HL-60 (cell line): Measurements from ENCODE around the gene APBB2.

ENCODE experiments used
- DNase-seq, 2 experiments: peaks; one replicate each; pipeline ENCODE4 v3.0.0-alpha.2; 2010 to 2020; ENCODE audit warnings: low read depth in 1 of 2, low spot score in 1 of 2
- H3K27ac ChIP-seq: fragments of 250-450 bp; sonication (Bioruptor Pico); replicated peaks from 2 replicates; pipeline ENCODE4 v1.5.1; 2020; ENCODE audit warnings: mild to moderate bottlenecking, moderate library complexity
- H3K27me3 ChIP-seq: fragments of 250-450 bp; sonication (Bioruptor Pico); 2 replicates; pipeline ENCODE4 v1.5.1; 2021; ENCODE audit warnings: mild to moderate bottlenecking, moderate library complexity; ENCODE audit not compliant: insufficient read depth, poor library complexity, severe bottlenecking
- H3K4me3 ChIP-seq: replicated peaks from 2 replicates; pipeline ENCODE4 v1.5.1; 2011; ENCODE audit warnings: mild to moderate bottlenecking, control low read depth, low read length; ENCODE audit not compliant: insufficient read depth
- GABPA ChIP-seq: IDR thresholded peaks from 2 replicates; pipeline ENCODE4 v1.6.1; 2012; ENCODE audit warnings: low read depth
- POLR2AphosphoS5 ChIP-seq: IDR thresholded peaks from 2 replicates; pipeline ENCODE4 v1.6.1; 2012; ENCODE audit warnings: low read depth
- SPI1 ChIP-seq: IDR thresholded peaks from 2 replicates; pipeline ENCODE4 v1.6.1; 2012; ENCODE audit warnings: low read depth, mild to moderate bottlenecking, borderline replicate concordance
- TF ChIP-seq, protein P1 (sequence below): IDR thresholded peaks from 2 replicates; pipeline ENCODE4 v1.6.1; 2012; ENCODE audit warnings: low read depth; ENCODE audit not compliant: insufficient replicate concordance
- TF ChIP-seq, protein P2 (sequence below): IDR thresholded peaks from one replicate; pipeline ENCODE4 v1.5.1; 2011; ENCODE audit warnings: low read length, control low read depth, inconsistent platforms; ENCODE audit not compliant: insufficient read depth

The APBB2 gene

DNA sequence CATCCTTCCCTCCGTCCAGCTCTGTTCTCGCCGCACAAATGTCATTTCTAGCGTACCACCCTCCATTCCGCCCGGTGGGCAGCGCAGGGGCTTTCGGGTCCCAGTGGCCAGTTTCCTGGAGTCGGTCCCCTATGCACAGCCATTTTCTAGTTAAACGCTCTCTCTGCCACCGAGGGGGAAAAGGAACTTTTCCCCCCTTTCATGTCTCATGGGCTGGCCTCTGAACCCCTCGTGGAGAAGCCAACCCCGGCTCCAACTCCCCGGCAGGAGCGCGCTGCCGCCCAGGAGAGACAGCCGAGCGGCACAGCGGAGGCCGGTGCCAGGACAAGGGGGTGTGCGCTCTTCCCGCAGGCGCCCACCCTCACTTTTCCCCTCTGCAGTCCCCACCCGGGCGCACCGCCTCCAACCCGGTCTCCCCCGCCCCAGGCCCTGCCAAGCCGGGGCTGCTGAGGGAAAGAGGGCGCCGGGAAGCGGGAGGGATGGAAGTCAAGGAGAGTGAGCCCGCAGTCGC lies 662 bp downstream of the APBB2 start:
- H3K4me3 ChIP-seq: peak overlapping the region; percentile 59
- no peak for DNase-seq
- TF ChIP-seq, protein P1, sequence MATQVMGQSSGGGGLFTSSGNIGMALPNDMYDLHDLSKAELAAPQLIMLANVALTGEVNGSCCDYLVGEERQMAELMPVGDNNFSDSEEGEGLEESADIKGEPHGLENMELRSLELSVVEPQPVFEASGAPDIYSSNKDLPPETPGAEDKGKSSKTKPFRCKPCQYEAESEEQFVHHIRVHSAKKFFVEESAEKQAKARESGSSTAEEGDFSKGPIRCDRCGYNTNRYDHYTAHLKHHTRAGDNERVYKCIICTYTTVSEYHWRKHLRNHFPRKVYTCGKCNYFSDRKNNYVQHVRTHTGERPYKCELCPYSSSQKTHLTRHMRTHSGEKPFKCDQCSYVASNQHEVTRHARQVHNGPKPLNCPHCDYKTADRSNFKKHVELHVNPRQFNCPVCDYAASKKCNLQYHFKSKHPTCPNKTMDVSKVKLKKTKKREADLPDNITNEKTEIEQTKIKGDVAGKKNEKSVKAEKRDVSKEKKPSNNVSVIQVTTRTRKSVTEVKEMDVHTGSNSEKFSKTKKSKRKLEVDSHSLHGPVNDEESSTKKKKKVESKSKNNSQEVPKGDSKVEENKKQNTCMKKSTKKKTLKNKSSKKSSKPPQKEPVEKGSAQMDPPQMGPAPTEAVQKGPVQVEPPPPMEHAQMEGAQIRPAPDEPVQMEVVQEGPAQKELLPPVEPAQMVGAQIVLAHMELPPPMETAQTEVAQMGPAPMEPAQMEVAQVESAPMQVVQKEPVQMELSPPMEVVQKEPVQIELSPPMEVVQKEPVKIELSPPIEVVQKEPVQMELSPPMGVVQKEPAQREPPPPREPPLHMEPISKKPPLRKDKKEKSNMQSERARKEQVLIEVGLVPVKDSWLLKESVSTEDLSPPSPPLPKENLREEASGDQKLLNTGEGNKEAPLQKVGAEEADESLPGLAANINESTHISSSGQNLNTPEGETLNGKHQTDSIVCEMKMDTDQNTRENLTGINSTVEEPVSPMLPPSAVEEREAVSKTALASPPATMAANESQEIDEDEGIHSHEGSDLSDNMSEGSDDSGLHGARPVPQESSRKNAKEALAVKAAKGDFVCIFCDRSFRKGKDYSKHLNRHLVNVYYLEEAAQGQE: no peak
- TF ChIP-seq SPI1 (no peak), GABPA (no peak), POLR2AphosphoS5 (no peak)
- TF ChIP-seq, protein P2, sequence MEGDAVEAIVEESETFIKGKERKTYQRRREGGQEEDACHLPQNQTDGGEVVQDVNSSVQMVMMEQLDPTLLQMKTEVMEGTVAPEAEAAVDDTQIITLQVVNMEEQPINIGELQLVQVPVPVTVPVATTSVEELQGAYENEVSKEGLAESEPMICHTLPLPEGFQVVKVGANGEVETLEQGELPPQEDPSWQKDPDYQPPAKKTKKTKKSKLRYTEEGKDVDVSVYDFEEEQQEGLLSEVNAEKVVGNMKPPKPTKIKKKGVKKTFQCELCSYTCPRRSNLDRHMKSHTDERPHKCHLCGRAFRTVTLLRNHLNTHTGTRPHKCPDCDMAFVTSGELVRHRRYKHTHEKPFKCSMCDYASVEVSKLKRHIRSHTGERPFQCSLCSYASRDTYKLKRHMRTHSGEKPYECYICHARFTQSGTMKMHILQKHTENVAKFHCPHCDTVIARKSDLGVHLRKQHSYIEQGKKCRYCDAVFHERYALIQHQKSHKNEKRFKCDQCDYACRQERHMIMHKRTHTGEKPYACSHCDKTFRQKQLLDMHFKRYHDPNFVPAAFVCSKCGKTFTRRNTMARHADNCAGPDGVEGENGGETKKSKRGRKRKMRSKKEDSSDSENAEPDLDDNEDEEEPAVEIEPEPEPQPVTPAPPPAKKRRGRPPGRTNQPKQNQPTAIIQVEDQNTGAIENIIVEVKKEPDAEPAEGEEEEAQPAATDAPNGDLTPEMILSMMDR: no peak
- no peak overlapping the region for H3K27ac ChIP-seq
- peaks cover 48% of the 10 kb centered on the region for H3K27me3 ChIP-seq

DNA sequence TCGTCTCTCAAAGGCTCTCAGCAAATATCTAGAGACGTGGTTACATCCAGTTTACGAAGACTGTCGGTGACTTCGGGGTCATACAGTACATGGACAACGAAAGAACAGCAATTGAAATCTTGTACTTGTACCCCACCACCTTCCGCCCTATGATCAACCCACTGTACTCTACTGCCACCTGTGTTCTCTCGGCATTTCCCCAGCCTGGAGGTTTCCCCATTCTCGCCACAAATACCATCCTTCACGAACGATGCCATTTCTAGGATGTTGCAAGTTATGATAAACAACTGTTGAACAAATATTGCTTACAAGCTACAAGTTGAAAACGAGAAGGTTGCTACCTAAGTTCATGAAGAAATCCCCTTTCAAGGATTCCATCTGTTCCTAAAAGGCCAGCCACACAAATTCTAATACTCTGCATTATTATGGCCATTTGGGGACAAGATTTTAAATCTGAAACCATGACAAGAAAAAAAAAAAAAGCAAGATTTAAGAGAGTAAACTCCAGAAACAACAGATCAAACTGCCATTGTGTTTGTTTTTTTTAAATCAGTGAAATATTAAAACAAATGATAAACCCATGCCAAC lies 1.6 kb downstream of the APBB2 start:
- TF ChIP-seq SPI1: no peak
- TF ChIP-seq, protein P2: no peak
- TF ChIP-seq GABPA: no peak
- TF ChIP-seq POLR2AphosphoS5: no peak
- TF ChIP-seq, protein P1: no peak
- DNase-seq: peak in 1 of 2 experiments; percentile 17
- H3K27me3 ChIP-seq: peaks cover 46% of the 10 kb centered on the region
- H3K4me3 ChIP-seq: no peak overlapping the region
- H3K27ac ChIP-seq: no peak overlapping the region

DNA sequence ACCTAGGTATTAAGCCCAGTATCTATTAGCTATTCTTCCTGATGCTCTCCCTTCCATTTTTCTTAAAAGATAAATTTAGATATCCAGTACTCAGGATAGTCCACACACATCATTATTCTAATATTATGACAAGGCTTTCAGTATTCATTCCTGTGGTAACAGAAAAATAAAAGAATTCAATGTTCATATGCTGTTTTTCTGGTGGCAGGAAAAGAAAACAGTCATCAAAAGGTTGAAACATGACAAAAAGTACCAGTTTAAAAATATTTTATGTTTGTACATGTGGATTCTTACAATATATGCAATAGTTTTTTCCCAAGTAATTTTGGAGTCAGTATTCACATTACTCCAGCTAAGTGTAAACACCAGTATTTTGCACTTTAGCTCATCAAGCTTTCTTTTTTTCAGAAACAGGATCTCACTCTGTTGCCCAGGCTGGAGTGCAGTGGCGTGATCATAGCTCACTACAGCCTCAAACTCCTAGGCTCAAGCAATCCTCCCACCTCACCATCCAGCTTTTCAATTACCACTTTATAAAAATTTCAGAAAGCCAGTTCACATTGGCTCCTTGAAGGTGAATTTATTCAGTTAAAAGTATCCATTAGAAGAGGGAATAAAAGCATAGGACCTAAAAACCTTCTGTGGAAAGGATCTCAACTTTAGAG lies 2.3 kb downstream of the APBB2 start:
- Histone ChIP-seq H3K27ac (no peak overlapping the region), H3K4me3 (no peak overlapping the region)
- DNase-seq: no peak

More for the DNA sequence above, 2.3 kb downstream of the APBB2 start:
- peaks cover 42% of the 10 kb centered on the region for H3K27me3 ChIP-seq
- TF ChIP-seq, protein P2: no peak
- no peak for TF ChIP-seq POLR2AphosphoS5
- no peak for TF ChIP-seq SPI1
- TF ChIP-seq GABPA: no peak
